A673 (cell line): ENCODE measurements around the gene TMEM138. TPM values are rescaled to one million over a fixed set of nuclear protein-coding genes. Genes with fewer than 3 reads are reported as not detected.

Source experiments
- BruUV-seq: library from RNA; stranded (reverse); fragments of 400-500 nt; replicated peaks from 2 replicates; lab custom pipeline; 2021; lab: Mats Ljungman, UMichigan
- CTCF ChIA-PET: fragments of 300-600 bp; sonication (Branson Sonifier 250); formaldehyde crosslinking; loops from one replicate; lab custom pipeline; 2022; ENCODE audit warnings: antibody characterized with exemption; lab: Charles Lee
- POLR2A ChIA-PET: fragments of 300-600 bp; sonication (Branson Sonifier 250); formaldehyde crosslinking; loops from one replicate; lab custom pipeline; 2022; ENCODE audit warnings: antibody characterized with exemption; ENCODE audit not compliant: low non-redundant PET; lab: Charles Lee
- DNase-seq: peaks from one replicate; pipeline ENCODE4 v3.0.0-alpha.2; 2015; ENCODE audit warnings: low spot score
- H3K27ac ChIP-seq: fragments of 200-600 bp; sonication (generic); 2 replicates; pipeline ENCODE4 v1.5.1; 2016; ENCODE audit warnings: mixed run types, low read depth, mild to moderate bottlenecking, mixed read lengths, antibody characterized with exemption, low read length; ENCODE audit not compliant: poor library complexity, severe bottlenecking
- H3K27me3 ChIP-seq: fragments of 200-600 bp; sonication (generic); replicated peaks from 2 replicates; pipeline ENCODE4 v1.6.1; 2017; ENCODE audit warnings: mixed run types, low read depth, mild to moderate bottlenecking, mixed read lengths, antibody characterized with exemption, low read length; ENCODE audit not compliant: insufficient read depth, poor library complexity
- H3K36me3 ChIP-seq: fragments of 200-600 bp; sonication (generic); 2 replicates; pipeline ENCODE4 v1.6.1; 2016; ENCODE audit warnings: mixed run types, mild to moderate bottlenecking, mixed read lengths, antibody characterized with exemption, low read length; ENCODE audit not compliant: insufficient read depth, poor library complexity, severe bottlenecking
- H3K4me1 ChIP-seq: fragments of 200-600 bp; sonication (generic); 2 replicates; pipeline ENCODE4 v1.6.1; 2017; ENCODE audit warnings: mixed run types, mild to moderate bottlenecking, mixed read lengths, antibody characterized with exemption, low read length; ENCODE audit not compliant: insufficient read depth, poor library complexity, severe bottlenecking
- H3K4me3 ChIP-seq: fragments of 200-600 bp; sonication (generic); 2 replicates; pipeline ENCODE4 v1.5.1; 2016; ENCODE audit warnings: low read depth, mixed run types, mild to moderate bottlenecking, mixed read lengths, low read length; ENCODE audit not compliant: poor library complexity, severe bottlenecking
- H3K9me3 ChIP-seq: fragments of 200-600 bp; sonication (generic); 2 replicates; pipeline ENCODE4 v1.6.1; 2016; ENCODE audit warnings: mixed run types, low read depth, mild to moderate bottlenecking, mixed read lengths, antibody characterized with exemption, low read length; ENCODE audit not compliant: poor library complexity, severe bottlenecking
- EZH2 ChIP-seq: fragments of 200-600 bp; sonication (generic); IDR thresholded peaks from 2 replicates; pipeline ENCODE4 v1.6.1; 2017; ENCODE audit warnings: borderline replicate concordance, low read depth, mild to moderate bottlenecking, mixed read lengths, antibody characterized with exemption, low read length; ENCODE audit not compliant: poor library complexity, severe bottlenecking
- intact Hi-C: fragments of 100-400 bp; cut with micrococcal nuclease; formaldehyde crosslinking; loops from one replicate; pipeline ENCODE4 v1.10.0; 2022; ENCODE audit not compliant: unreplicated experiment
- total RNA-seq: library from RNA; stranded (reverse); gene quantifications from 2 replicates; pipeline ENCODE4 v1.2.3, GENCODE V29; 2021
- TF ChIP-seq, protein P1 (sequence below): fragments of 300-800, 200-600 bp; sonication (generic); conservative IDR thresholded peaks from 2 replicates; pipeline ENCODE4 v1.5.1; 2017; ENCODE audit warnings: low read depth, mild to moderate bottlenecking, antibody characterized with exemption, low read length, moderate library complexity, mixed read lengths

Gene TMEM138
- total RNA-seq, 1 experiment from 2014 or later: 82.8 TPM

- ChIA-PET CTCF (interaction anchor here (0.5 kb wide), 1 partner anchor 745 kb away, joined by 3 read pairs; no protein-coding TSS in a partner anchor), POLR2A (interaction anchor here (0.6 kb wide), 1 partner anchor 18 kb away, joined by 8 read pairs; no protein-coding TSS in a partner anchor)
- Histone ChIP-seq H3K9me3 (no peaks in the 10 kb centered on the region), H3K4me1 (peaks cover 7% of the 10 kb centered on the region), H3K4me3 (no peak overlapping the region), H3K27me3 (no peaks in the 10 kb centered on the region), H3K36me3 (no peaks in the 10 kb centered on the region), H3K27ac (no peak overlapping the region)
- BruUV-seq: no TSS peak
- no peak for TF ChIP-seq EZH2
- TF ChIP-seq, protein P1, sequence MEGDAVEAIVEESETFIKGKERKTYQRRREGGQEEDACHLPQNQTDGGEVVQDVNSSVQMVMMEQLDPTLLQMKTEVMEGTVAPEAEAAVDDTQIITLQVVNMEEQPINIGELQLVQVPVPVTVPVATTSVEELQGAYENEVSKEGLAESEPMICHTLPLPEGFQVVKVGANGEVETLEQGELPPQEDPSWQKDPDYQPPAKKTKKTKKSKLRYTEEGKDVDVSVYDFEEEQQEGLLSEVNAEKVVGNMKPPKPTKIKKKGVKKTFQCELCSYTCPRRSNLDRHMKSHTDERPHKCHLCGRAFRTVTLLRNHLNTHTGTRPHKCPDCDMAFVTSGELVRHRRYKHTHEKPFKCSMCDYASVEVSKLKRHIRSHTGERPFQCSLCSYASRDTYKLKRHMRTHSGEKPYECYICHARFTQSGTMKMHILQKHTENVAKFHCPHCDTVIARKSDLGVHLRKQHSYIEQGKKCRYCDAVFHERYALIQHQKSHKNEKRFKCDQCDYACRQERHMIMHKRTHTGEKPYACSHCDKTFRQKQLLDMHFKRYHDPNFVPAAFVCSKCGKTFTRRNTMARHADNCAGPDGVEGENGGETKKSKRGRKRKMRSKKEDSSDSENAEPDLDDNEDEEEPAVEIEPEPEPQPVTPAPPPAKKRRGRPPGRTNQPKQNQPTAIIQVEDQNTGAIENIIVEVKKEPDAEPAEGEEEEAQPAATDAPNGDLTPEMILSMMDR: no peak
- intact Hi-C loops: no loop called here
- DNase-seq: no peak
Measured at GRCh38 chr11:61357233-61357893, 4.8 kb upstream of the TMEM138 start.

DNA sequence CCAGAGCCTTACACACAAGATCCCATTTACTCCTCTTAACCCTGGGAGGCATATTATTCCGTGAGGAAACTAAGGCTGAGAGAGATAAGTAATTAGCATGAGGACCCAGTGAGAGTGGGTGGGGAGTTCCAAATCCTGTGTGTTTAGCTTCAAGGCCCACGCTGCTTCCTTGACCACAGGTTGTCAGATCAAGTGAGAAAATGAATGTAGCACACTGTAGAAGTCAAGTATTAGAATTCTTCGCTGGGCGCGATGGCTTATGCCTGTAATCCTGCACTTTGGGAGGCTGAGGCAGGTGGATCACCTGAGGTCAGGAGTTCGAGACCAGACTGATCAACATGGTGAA lies 4.3 kb upstream of the TMEM138 start:
- Histone ChIP-seq H3K9me3 (no peaks in the 10 kb centered on the region), H3K27me3 (no peaks in the 10 kb centered on the region), H3K36me3 (no peaks in the 10 kb centered on the region), H3K27ac (no peak overlapping the region), H3K4me3 (no peak overlapping the region), H3K4me1 (peaks cover 7% of the 10 kb centered on the region)
- intact Hi-C loops: no loop called here
- no TSS peak for BruUV-seq
- CTCF ChIA-PET: interaction anchor here (0.5 kb wide), 1 partner anchor 745 kb away, joined by 3 read pairs; no protein-coding TSS in a partner anchor
- DNase-seq: no peak
- TF ChIP-seq, protein P1: no peak
- TF ChIP-seq EZH2: no peak
- POLR2A ChIA-PET: interaction anchor here (0.6 kb wide), 1 partner anchor 18 kb away, joined by 8 read pairs; no protein-coding TSS in a partner anchor

DNA sequence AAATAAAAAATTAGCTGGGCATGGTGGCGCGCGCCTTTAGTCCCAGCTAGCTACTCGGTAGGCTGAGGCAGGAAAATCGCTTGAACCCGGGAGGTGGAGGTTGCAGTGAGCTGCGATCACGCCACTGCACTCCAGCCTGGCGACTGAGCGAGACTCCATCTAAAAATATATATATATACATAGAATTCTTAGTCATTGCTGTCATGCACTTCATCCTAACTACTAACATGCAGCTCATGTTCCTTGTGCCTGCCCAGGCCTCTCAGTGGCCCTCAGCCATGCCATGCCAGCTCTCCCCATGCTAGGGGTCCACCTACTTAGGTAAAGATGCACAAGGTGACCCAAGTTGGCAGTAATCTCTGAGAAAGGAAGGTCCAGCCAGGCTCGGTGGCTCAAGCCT lies 3.6 kb upstream of the TMEM138 start:
- Histone ChIP-seq H3K27ac (no peak overlapping the region), H3K36me3 (no peaks in the 10 kb centered on the region), H3K4me1 (peaks cover 13% of the 10 kb centered on the region), H3K9me3 (no peaks in the 10 kb centered on the region), H3K27me3 (no peaks in the 10 kb centered on the region), H3K4me3 (no peak overlapping the region)
- no peak for TF ChIP-seq EZH2
- TF ChIP-seq, protein P1: no peak
- DNase-seq: no peak
- ChIA-PET POLR2A (no interaction called here), CTCF (no interaction called here)
- intact Hi-C loops: no loop called here
- no TSS peak for BruUV-seq
